Esophagus squamous epithelium (tissue), 5 donors: ENCODE measurements around the gene RNF135. TPM values are rescaled to one million over a fixed set of nuclear protein-coding genes. Genes with fewer than 3 reads are reported as not detected.
"Not testable (repeated sequence)": the region's sequence is repeated elsewhere in the genome, so short reads cannot be mapped to it uniquely, and the experiment has no call there.

Experiments
- DNase-seq: peaks from one replicate; lab custom pipeline; 2025; lab: John Stamatoyannopoulos, UW
- H3K27ac ChIP-seq, 4 donors: fragments of 200-600 bp; sonication (generic); one replicate each; pipeline ENCODE4 v1.5.1; 2016 to 2019; ENCODE audit warnings: mild to moderate bottlenecking in 1 of 4
- H3K27me3 ChIP-seq, 4 donors: fragments of 200-600 bp; sonication (generic); 1 replicate in 3 of 4; 2 replicates in 1 of 4; pipeline versions ENCODE4 v1.5.1 to v1.6.0; 2017 to 2021; ENCODE audit warnings: antibody characterized with exemption in 1 of 4
- H3K36me3 ChIP-seq, 3 donors: fragments of 200-600 bp; sonication (generic); one replicate each; pipeline ENCODE4 v1.5.1; 2016 to 2019
- H3K4me1 ChIP-seq, 3 donors: fragments of 200-600 bp; sonication (generic); one replicate each; pipeline ENCODE4 v1.5.1; 2017 to 2019
- H3K4me3 ChIP-seq, 4 donors: fragments of 200-600 bp; sonication (generic); 1 replicate in 3 of 4; 2 replicates in 1 of 4; pipeline ENCODE4 v1.5.1; 2016 to 2019; ENCODE audit warnings: mild to moderate bottlenecking in 2 of 4, moderate library complexity in 1 of 4
- H3K9me3 ChIP-seq, 3 donors: fragments of 200-600 bp; sonication (generic); one replicate each; pipeline ENCODE4 v1.5.1; 2016 to 2019
- POLR2A ChIP-seq, 4 donors: fragments of 450-650 bp; IDR thresholded peaks; one replicate each; pipeline ENCODE4 v1.6.1; 2017; ENCODE audit warnings: antibody characterized with exemption in 4 of 4, mild to moderate bottlenecking in 4 of 4, moderate library complexity in 3 of 4
- WGBS, 2 donors: methylation state at CpG; one replicate each; pipeline ENCODE4 v1.1.5; 2018; 5-methylcytosine and 5-hydroxymethylcytosine counted together
- intact Hi-C: fragments of 100-400 bp; cut with DNase I; formaldehyde crosslinking; loops from one replicate; pipeline ENCODE4 v1.15.0; 2022
- total RNA-seq, 4 donors: library from RNA; depleted of rRNA; stranded (reverse); fragments of >200 nt; gene quantifications; one replicate each; pipeline ENCODE4 v1.1.0, GENCODE V29; 2016
- TF ChIP-seq, protein P1 (sequence below), 6 experiments: fragments of 450-650 bp in 4 of 6; fragments of 200-600 bp in 2 of 6; sonication (generic) in 2 of 6; IDR thresholded peaks; one replicate each; pipeline ENCODE4 v1.5.1; 2016 to 2019; ENCODE audit warnings: antibody characterized with exemption in 6 of 6, mild to moderate bottlenecking in 4 of 6, moderate library complexity in 4 of 6
- donor health status: DM: yes; HTN: yes; CAD: no.

The RNF135 gene
- total RNA-seq, 4 donors from 2014 or later, result 19.7 to 27.1 (median 21.9) TPM

- WGBS, 2 donors, result 41 to 47% methylated on average over 6 to 8 of the region's 8 CpGs
- no peak for DNase-seq
- H3K36me3 ChIP-seq, result no peaks in the 10 kb centered on the region
- peak overlapping the region in 3 of 4 donors; percentile 49 to 57 (median 50) for H3K27ac ChIP-seq
- no peaks in the 10 kb centered on the region for H3K9me3 ChIP-seq
- H3K4me1 ChIP-seq, result peaks cover 4 to 13% (median 6%) of the 10 kb centered on the region in 3 donors
- H3K27me3 ChIP-seq, result no peaks in the 10 kb centered on the region
- intact Hi-C loops, result no loop called here
- H3K4me3 ChIP-seq, result no peak overlapping the region
- no peak for TF ChIP-seq POLR2A (IDR thresholded peaks at IDR 0.05)
- TF ChIP-seq, protein P1, sequence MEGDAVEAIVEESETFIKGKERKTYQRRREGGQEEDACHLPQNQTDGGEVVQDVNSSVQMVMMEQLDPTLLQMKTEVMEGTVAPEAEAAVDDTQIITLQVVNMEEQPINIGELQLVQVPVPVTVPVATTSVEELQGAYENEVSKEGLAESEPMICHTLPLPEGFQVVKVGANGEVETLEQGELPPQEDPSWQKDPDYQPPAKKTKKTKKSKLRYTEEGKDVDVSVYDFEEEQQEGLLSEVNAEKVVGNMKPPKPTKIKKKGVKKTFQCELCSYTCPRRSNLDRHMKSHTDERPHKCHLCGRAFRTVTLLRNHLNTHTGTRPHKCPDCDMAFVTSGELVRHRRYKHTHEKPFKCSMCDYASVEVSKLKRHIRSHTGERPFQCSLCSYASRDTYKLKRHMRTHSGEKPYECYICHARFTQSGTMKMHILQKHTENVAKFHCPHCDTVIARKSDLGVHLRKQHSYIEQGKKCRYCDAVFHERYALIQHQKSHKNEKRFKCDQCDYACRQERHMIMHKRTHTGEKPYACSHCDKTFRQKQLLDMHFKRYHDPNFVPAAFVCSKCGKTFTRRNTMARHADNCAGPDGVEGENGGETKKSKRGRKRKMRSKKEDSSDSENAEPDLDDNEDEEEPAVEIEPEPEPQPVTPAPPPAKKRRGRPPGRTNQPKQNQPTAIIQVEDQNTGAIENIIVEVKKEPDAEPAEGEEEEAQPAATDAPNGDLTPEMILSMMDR (IDR thresholded peaks at IDR 0.05), result peak in 1 of 6 experiments; percentile 9
Observed at GRCh38 chr17:30956764-30957374, 14.0 kb upstream of the RNF135 start.

DNA sequence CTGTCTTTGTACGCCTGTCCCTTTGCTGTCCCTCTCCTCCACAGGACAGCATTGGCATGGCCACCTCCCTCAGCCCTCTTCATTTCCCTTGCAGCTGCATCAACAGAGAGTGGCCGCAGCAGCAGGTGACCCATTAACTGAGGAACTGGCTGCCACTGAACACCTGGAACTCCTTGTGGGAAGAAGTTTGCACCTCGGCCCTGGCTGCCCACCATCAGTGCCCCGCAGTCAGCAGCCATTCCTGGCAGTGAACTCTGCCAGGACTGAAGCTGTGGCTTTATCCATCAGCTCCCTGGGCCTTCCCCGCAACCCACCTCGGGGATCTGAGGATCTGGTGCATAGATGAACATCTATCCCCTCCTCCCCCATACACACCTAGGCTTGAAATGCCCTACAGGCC is 13.1 kb upstream of the RNF135 start:
- no peak for DNase-seq
- peak overlapping the region in 2 of 4 donors; percentile 28 to 57 for H3K27ac ChIP-seq
- TF ChIP-seq POLR2A (IDR thresholded peaks at IDR 0.05), result no peak
- TF ChIP-seq, protein P1 (IDR thresholded peaks at IDR 0.05), result no peak

GRCh38 chr17:30958187-30958586 is 12.7 kb upstream of the RNF135 start:
- H3K4me3 ChIP-seq, result no peak overlapping the region
- no peak for DNase-seq
- 70 to 75% methylated on average over 7 of the region's 7 CpGs for WGBS, 2 donors
- peak overlapping the region in 2 of 4 donors; percentile 54 to 57 for H3K27ac ChIP-seq
- no peaks in the 10 kb centered on the region for H3K27me3 ChIP-seq
- peaks cover 4 to 13% (median 6%) of the 10 kb centered on the region in 3 donors for H3K4me1 ChIP-seq
- no peaks in the 10 kb centered on the region for H3K9me3 ChIP-seq
- no peaks in the 10 kb centered on the region for H3K36me3 ChIP-seq
- TF ChIP-seq, protein P1 (IDR thresholded peaks at IDR 0.05), result no peak
- TF ChIP-seq POLR2A (IDR thresholded peaks at IDR 0.05), result no peak
- intact Hi-C loops, result no loop called here

More for the DNA sequence above, 13.1 kb upstream of the RNF135 start:
- H3K4me3 ChIP-seq, result no peak overlapping the region
- no peaks in the 10 kb centered on the region for H3K27me3 ChIP-seq
- intact Hi-C loops, result no loop called here
- WGBS, 2 donors, result 89 to 93% methylated on average over 4 to 5 of the region's 6 CpGs
- no peaks in the 10 kb centered on the region for H3K9me3 ChIP-seq
- peaks cover 4 to 13% (median 6%) of the 10 kb centered on the region in 3 donors for H3K4me1 ChIP-seq
- H3K36me3 ChIP-seq, result no peaks in the 10 kb centered on the region

- Histone ChIP-seq H3K9me3 (no peaks in the 10 kb centered on the region), H3K36me3 (no peaks in the 10 kb centered on the region), H3K27ac (peak overlapping the region in 1 of 4 donors; percentile 26), H3K4me1 (peaks cover 4 to 6% (median 5%) of the 10 kb centered on the region in 3 donors), H3K27me3 (no peaks in the 10 kb centered on the region), H3K4me3 (no peak overlapping the region)
- TF ChIP-seq, protein P1 (IDR thresholded peaks at IDR 0.05), result no peak
- peak in 1 of 4 donors; percentile 12 for TF ChIP-seq POLR2A (IDR thresholded peaks at IDR 0.05)
- 73 to 74% methylated on average over 9 of the region's 9 CpGs for WGBS, 2 donors
- no peak for DNase-seq
- intact Hi-C loops, result no loop called here
Observed at GRCh38 chr17:30961209-30962188, 9.3 kb upstream of the RNF135 start.

- DNase-seq, intact Hi-C loops, H3K27me3 ChIP-seq: not testable (repeated sequence)
Observed at GRCh38 chr17:30964312-30964711, 6.5 kb upstream of the RNF135 start.

More at GRCh38 chr17:30964312-30964711, 6.5 kb upstream of the RNF135 start:
- not testable (repeated sequence) for H3K27ac ChIP-seq, H3K4me3 ChIP-seq, H3K36me3 ChIP-seq, H3K4me1 ChIP-seq, H3K9me3 ChIP-seq
- WGBS, 2 donors, result 77 to 95% methylated on average over 5 to 6 of the region's 8 CpGs
